GM23338 (cell line): ENCODE results near the gene CNST.

Experiments used
- POLR2AphosphoS5 ChIP-seq: IDR thresholded peaks from 2 replicates; pipeline ENCODE4 v1.6.1; 2016; ENCODE audit warnings: antibody characterized with exemption, low read depth
- TF ChIP-seq, protein P1 (sequence below), 2 experiments: fragments of 200-600 bp in 1 of 2; sonication (generic) in 1 of 2; conservative IDR thresholded peaks; 2 replicates each; pipeline versions ENCODE4 v1.5.1 to v1.6.1; 2016 to 2017; ENCODE audit warnings: antibody characterized with exemption in 2 of 2, low read depth in 2 of 2, mild to moderate bottlenecking in 2 of 2, moderate library complexity in 1 of 2

DNA sequence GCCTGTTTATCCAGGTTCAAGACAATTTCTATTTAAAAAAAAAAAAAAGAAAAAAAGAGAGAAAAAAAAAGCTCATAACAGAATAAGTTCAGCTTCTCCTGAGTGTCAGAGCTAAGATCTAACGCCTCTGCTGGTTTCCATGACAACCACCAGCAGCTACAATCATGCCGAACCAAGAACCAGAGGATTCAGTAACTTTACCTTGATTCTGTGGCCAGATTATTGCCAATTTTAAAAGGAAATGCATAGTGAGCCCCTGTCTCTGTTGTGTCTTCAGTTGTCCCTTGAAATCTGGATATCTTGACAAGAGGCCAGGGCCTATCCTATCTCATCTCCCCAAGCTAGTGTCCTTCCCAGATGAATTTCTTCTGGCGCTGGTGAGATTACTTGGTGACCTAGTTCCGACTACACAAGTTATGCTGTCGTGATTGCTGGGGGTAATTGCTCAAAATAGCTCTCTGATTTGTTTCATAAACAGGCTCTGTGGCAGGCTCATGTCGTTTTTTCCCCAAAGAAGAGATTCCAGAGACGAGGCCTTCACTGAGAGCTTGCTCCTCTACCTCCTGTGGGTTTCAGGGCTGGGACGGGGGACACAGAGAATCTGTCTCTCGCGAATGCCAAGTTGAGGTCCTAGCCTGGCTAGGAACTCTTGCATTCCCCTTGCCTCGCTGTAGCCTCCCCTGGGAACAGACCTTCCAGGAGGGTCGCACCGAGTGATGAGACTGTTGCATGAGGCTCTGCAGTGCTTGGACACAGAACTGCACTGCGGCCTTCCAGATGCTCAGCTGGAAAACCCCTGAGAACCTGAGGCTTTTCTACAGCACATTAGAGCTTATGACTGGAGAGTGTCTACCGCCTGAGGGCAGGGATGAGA lies 125.6 kb downstream of the CNST start:
- no peak for TF ChIP-seq POLR2AphosphoS5
- TF ChIP-seq, protein P1, sequence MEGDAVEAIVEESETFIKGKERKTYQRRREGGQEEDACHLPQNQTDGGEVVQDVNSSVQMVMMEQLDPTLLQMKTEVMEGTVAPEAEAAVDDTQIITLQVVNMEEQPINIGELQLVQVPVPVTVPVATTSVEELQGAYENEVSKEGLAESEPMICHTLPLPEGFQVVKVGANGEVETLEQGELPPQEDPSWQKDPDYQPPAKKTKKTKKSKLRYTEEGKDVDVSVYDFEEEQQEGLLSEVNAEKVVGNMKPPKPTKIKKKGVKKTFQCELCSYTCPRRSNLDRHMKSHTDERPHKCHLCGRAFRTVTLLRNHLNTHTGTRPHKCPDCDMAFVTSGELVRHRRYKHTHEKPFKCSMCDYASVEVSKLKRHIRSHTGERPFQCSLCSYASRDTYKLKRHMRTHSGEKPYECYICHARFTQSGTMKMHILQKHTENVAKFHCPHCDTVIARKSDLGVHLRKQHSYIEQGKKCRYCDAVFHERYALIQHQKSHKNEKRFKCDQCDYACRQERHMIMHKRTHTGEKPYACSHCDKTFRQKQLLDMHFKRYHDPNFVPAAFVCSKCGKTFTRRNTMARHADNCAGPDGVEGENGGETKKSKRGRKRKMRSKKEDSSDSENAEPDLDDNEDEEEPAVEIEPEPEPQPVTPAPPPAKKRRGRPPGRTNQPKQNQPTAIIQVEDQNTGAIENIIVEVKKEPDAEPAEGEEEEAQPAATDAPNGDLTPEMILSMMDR (conservative IDR thresholded peaks at IDR 0.05; ENCODE audit: low read depth in 2 of 2): no peak
